ENCODE results near the gene SEPTIN8.
"Not testable (repeated sequence)": the region's sequence is repeated elsewhere in the genome, so short reads cannot be mapped to it uniquely, and the experiment has no call there.

The SEPTIN8 gene

GRCh38 chr5:132812123-132812765 lies 35.2 kb upstream of the SEPTIN8 start:
- DNase-seq: no peak

GRCh38 chr5:132810605-132811004 lies 33.6 kb upstream of the SEPTIN8 start:
- DNase-seq: no peak

DNA sequence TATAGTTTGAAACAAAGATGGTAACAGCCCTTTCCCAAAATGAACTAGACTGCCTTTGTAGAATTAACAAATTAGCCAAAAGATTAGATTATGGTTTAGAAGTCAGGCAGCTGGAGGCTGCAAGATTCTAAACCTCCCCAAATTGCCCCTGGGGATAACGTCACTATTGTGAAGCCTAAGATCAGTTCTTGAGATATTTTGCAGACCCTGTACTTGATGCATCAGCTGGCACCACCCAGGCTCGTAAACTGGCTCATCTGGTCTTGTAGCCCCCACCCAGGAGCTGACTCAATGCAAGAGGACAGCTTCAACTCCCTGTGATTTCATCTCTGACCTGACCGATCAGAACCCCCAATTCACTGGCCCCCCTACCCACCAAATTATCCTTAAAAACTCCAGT lies 31.8 kb upstream of the SEPTIN8 start:
- no peak for DNase-seq

DNA sequence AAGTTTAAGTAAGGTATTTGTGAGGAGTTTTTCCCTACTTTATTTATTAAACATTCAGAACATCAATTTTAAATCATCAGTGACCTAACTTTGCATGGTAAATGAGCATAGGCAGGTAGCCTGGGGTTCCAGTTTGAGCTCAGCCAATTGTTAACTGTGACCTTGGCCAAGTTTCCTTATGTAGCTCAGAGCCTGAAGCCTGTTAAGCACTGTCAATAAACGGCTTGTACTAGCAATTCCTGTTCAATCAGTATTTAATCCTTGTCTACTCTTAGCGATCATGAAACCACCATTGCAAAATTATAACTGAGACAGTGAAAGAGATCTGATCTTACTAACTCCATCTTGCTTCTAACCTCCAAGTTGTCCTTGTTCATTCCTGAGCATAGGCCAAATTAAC lies 31.4 kb upstream of the SEPTIN8 start:
- DNase-seq: no peak

DNA sequence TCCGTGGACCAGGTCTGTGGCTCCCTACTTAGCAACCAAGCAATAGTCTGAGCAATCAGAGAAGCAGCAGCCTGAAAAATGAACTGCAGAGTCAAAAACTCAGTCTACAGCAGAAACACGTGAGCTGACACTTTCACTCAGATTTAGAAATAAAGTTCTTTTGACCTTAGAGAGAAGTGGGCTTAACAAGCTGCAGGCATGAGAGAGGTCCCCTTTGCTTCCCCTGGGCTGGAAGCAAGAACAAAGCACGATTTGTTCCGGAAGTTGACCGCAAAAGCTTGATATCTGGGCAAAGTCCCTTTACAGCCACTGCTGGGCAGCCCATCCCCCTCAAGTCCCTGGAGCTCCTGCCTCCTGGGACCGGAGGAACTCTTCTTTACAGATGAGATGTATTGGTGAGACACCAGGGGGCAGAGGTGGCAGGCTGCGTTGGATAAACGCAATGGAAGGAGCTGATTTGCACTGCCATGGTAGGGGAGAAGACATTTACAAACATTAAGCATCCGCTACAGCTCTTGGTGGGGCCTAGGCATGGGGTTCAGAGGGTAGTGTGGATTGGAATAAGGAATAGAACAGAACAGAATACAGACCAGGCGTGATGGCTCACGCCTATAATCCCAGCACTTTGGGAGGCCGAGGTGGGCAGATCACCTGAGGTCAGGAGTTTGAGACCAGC lies 30.3 kb upstream of the SEPTIN8 start:
- no peak for DNase-seq

GRCh38 chr5:132806804-132807162 lies 29.7 kb upstream of the SEPTIN8 start:
- not testable (repeated sequence) for DNase-seq

DNA sequence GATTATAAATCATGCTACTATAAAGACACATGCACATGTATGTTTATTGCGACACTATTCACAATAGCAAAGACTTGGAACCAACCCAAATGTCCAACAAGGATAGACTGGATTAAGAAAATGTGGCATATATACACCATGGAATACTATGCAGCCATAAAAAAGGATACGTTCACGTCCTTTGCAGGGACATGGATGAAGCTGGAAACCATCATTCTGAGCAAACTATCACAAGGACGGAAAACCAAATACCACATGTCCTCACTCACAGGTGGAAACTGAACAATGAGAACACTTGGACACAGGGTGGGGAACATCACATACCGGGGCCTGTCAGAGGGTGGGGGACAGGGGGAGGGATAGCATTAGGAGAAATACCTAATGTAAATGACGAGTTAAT lies 28.8 kb upstream of the SEPTIN8 start:
- not testable (repeated sequence) for DNase-seq

DNA sequence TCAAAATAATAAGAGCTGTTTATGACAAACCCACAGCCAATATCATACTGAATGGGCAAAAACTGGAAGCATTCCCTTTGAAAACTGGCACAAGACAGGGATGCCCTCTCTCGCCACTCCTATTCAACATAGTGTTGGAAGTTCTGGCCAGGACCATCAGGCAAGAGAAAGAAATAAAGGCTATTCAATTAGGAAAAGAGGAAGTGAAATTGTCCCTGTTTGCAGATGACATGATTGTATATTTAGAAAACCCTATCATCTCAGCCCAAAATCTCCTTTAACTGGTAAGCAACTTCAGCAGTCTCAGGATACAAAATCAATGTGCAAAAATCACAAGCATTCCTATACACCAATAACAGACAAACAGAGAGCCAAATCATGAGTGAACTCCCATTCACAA lies 27.2 kb upstream of the SEPTIN8 start:
- DNase-seq: not testable (repeated sequence)

DNA sequence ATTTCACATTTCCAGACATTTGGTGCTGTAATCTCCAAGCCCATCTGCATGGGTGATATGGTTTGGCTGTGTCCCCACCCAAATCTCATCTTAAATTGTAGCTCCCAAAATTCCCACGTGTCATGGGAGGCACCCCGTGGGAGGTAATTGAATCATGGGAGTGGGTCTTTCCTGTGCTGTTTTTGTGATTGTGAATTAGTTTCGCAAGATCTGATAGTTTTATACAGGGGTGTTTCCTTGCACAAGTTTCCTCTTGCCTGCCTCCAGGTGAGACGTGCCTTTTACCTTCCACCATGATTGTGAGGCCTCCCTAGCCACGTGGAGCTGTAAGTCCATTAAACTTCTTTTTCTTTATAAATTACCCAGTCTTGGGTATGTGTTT lies 25.6 kb upstream of the SEPTIN8 start:
- not testable (repeated sequence) for DNase-seq

DNA sequence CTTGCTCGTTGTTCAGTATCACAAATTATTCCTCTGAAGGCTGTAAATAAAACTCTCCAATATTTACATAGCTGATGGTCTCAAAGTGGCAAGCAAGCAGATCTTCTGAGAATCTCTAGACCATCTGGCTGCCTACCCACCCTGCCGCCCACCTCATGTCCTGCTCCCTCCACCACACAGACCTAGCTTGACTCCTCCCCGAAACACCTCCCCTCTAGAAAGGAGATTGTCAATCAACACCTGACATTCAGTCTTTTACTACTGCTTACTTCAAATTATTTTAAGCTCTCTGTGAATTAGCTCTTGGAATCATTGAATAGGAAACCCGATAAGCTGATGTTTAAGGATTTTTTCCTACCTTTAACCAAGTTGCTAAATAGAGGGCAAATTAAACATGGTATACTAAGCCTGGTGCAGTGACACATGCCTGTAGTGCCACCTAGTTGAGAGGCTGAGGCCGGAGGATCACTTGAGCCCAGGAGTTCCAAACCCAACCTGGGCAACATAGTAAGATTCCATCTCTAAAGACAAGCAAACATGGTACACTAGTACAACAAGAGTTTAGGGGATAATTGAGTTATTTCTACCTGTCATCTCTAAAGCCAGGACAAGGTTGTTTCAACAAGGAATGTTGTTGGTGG lies 25.1 kb upstream of the SEPTIN8 start:
- no peak for DNase-seq

DNA sequence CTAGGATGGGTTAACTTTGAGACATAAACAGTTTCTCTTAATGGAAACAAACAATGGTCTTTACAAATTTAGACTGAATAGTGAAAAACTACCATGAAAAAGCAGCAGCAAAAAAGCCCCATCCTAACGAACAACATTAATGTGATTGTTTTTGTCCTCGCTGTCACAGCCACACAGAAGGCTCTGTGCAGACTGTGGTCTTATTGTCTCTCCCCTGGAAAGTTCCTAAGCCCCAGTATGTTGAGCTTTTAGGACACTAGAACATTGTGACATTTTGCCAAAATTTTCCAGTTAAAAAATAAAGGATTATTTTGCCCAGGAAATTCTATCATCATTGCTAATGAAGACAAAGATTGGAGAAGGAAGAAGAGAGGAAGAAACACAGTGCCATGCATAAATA lies 23.5 kb upstream of the SEPTIN8 start:
- DNase-seq: no peak

DNA sequence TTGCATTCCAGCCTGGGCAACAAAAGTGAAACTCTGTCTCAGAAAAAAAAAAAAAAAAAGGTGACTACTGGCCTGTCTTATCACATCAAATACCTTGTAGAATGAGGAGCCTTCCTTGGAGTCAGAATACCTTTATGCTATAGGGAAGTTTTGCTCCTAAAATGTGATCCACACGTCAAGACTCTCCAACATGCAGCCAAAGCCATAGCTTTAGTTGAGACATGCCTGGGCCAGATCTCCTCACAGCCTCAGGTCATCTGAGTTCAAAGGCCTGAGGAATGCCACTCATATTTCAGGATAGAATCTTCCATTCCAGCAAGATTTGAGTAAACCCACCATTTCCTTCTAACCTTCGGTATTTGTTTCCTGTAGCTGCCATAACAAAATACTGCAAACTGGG lies 22.4 kb upstream of the SEPTIN8 start:
- DNase-seq: no peak

- DNase-seq: no peak
These were observed 20.6 kb upstream of the SEPTIN8 start for GRCh38 chr5:132797651-132798050.

GRCh38 chr5:132791026-132791425 lies 14.0 kb upstream of the SEPTIN8 start:
- no peak for DNase-seq

GRCh38 chr5:132790201-132790865 lies 13.3 kb upstream of the SEPTIN8 start:
- no peak for DNase-seq

DNA sequence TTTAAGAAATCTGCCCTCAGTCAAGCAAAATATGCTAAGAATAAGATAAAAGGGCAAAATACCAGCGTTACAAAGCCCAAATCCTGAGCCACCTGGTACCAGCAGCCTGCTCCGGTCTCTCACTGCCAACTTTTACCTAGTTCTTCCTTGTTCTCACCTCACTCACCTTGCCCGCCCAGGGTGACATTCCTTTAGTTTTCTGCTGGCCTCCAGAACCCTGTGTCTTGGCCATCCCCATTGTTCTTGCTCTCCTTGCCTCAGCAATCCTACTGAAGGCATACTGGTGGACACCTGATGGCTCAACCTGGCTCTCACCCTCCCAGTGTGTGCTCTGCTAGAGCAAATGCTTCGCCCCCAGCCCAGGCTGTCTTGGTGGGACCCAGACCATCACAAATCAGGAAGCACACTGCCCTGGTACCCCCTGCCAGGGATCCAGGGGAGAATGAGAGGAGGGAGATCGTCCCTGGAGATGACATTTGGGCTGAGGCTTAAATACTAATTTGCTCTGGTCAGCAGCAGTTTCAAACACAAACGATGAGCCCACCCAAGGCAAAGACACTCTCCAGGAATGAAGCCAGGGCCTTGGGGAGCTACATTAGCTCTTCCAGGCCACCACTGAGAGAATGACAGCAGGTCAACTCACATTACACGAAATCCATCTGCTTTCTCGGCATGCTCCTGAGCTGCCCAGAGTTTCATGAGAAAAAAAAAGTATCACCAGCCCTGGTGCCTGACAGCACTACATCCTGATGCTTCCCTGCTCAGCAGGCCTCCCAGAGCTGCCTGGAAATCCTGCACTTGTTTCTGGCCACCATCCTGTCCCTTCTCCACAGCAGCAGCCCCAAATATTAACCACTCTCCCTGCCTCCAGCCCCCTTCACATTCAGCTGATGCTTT lies 12.2 kb upstream of the SEPTIN8 start:
- DNase-seq: no peak

GRCh38 chr5:132788508-132788907 lies 11.5 kb upstream of the SEPTIN8 start:
- DNase-seq: no peak

DNA sequence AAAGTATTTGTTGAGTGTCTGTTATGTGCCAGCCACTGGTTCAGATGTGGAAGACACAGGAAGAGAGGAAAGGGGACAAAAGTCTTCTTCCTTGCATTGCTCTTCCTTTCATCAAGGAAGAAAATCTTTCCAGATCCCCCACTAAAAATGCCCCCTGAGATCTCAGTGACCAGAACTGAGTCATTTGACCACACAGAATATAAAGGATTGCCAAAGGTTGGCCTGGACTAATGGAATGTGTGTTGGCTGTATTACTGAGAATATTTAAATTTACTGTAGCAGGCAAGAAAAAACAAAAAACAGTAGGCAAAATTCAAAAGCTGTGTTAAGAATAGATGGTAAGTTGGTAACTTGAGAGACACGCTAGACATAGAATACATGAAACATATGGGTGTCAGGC lies 10.0 kb upstream of the SEPTIN8 start:
- DNase-seq: no peak

DNA sequence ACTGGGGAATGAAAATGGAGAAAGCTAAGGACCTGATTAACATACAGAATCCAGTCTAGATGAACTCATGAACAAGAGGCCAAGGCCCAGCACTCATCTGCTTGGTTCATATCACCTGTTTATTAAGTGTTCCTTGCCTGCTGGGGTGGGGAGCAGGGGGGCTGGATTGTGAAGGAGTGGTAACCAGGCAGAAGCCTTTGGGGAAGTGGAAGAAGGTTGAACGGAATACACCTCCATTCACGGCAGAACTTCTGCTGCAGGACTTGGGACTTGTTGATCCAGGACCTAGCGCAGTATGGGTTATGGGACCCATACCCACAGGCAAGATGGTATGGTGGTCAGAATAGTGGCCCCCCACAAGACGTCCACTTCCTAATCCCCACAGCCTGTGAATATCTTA lies 8.8 kb upstream of the SEPTIN8 start:
- no peak for DNase-seq

GRCh38 chr5:132785365-132785764 lies 8.3 kb upstream of the SEPTIN8 start:
- no peak for DNase-seq

- peak in 1 of 2 experiments; percentile 49 for DNase-seq
These were observed 5.1 kb upstream of the SEPTIN8 start for GRCh38 chr5:132782101-132782500.

DNA sequence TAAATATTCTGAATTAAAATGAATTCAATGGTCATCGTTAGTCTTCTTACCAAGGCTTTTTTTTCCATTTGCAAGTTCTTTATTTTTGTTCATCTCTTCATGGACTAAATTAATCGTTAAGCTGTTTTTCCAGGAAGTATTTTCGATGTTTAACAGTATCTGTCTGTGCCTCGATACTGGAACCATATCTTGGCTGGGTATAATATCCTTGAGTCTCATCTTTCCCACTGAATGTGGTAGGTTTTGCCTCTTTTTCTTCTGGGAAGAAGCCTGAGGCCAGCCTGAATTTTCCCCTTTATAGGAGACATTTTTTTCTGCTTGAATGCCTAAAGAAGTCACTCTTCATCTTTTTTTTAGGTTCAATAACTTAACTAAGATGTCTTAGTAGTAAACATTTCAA lies 4.0 kb upstream of the SEPTIN8 start:
- no peak for DNase-seq

- DNase-seq: no peak
These were observed 3.5 kb upstream of the SEPTIN8 start for GRCh38 chr5:132780577-132780976.

Measured in SW 1271 (cell line).